Measurements from ENCODE around the gene MAN1C1.
"Not testable (repeated sequence)": the region's sequence is repeated elsewhere in the genome, so short reads cannot be mapped to it uniquely, and the experiment has no call there.

Gene MAN1C1

GRCh38 chr1:25731148-25731547 is 114.6 kb downstream of the MAN1C1 start:
- no peak overlapping the region for H3K4me3 ChIP-seq (ENCODE audit: low read depth, low read length)

GRCh38 chr1:25731626-25732370 is 115.2 kb downstream of the MAN1C1 start:
- H3K4me3 ChIP-seq (ENCODE audit: low read depth, low read length): no peak overlapping the region

- H3K4me3 ChIP-seq (ENCODE audit: low read depth, low read length): no peak overlapping the region
Observed at GRCh38 chr1:25732821-25733220, 116.2 kb downstream of the MAN1C1 start.

- H3K4me3 ChIP-seq (ENCODE audit: low read depth, low read length): no peak overlapping the region
Observed at GRCh38 chr1:25733271-25733670, 116.7 kb downstream of the MAN1C1 start.

- H3K4me3 ChIP-seq (ENCODE audit: low read depth, low read length): not testable (repeated sequence)
Observed at GRCh38 chr1:25734991-25735390, 118.4 kb downstream of the MAN1C1 start.

- no peak overlapping the region for H3K4me3 ChIP-seq (ENCODE audit: low read depth, low read length)
Observed at GRCh38 chr1:25735956-25736529, 119.5 kb downstream of the MAN1C1 start.

- H3K4me3 ChIP-seq (ENCODE audit: low read depth, low read length): no peak overlapping the region
Observed at GRCh38 chr1:25737130-25737529, 120.5 kb downstream of the MAN1C1 start.

- H3K4me3 ChIP-seq (ENCODE audit: low read depth, low read length): no peak overlapping the region
Observed at GRCh38 chr1:25738499-25738898, 121.9 kb downstream of the MAN1C1 start.

GRCh38 chr1:25739341-25739740 is 122.8 kb downstream of the MAN1C1 start:
- H3K4me3 ChIP-seq (ENCODE audit: low read depth, low read length): no peak overlapping the region

- no peak overlapping the region for H3K4me3 ChIP-seq (ENCODE audit: low read depth, low read length)
Observed at GRCh38 chr1:25740071-25740470, 123.5 kb downstream of the MAN1C1 start.

GRCh38 chr1:25742316-25742715 is 125.7 kb downstream of the MAN1C1 start:
- H3K4me3 ChIP-seq (ENCODE audit: low read depth, low read length): no peak overlapping the region

- no peak overlapping the region for H3K4me3 ChIP-seq (ENCODE audit: low read depth, low read length)
Observed at GRCh38 chr1:25743164-25744139, 126.9 kb downstream of the MAN1C1 start.

- H3K4me3 ChIP-seq (ENCODE audit: low read depth, low read length): no peak overlapping the region
Observed at GRCh38 chr1:25744140-25744581, 127.6 kb downstream of the MAN1C1 start.

- H3K4me3 ChIP-seq (ENCODE audit: low read depth, low read length): no peak overlapping the region
Observed at GRCh38 chr1:25744636-25745425, 128.2 kb downstream of the MAN1C1 start.

- H3K4me3 ChIP-seq (ENCODE audit: low read depth, low read length): no peak overlapping the region
Observed at GRCh38 chr1:25746299-25747045, 129.9 kb downstream of the MAN1C1 start.

GRCh38 chr1:25747046-25747719 is 130.6 kb downstream of the MAN1C1 start:
- no peak overlapping the region for H3K4me3 ChIP-seq (ENCODE audit: low read depth, low read length)

GRCh38 chr1:25748531-25749205 is 132.1 kb downstream of the MAN1C1 start:
- H3K4me3 ChIP-seq (ENCODE audit: low read depth, low read length): no peak overlapping the region

- H3K4me3 ChIP-seq (ENCODE audit: low read depth, low read length): no peak overlapping the region
Observed at GRCh38 chr1:25750923-25751605, 134.5 kb downstream of the MAN1C1 start.
